HG02852 (cell line): ENCODE results near the gene AGXT.

Experiments used
- ATAC-seq: cut with Tn5 transposase; IDR thresholded peaks from one replicate; pipeline ENCODE4 v1.9.1; 2021; ENCODE audit warnings: mild to moderate bottlenecking, moderate library complexity; ENCODE audit not compliant: unreplicated experiment

AGXT gene

DNA sequence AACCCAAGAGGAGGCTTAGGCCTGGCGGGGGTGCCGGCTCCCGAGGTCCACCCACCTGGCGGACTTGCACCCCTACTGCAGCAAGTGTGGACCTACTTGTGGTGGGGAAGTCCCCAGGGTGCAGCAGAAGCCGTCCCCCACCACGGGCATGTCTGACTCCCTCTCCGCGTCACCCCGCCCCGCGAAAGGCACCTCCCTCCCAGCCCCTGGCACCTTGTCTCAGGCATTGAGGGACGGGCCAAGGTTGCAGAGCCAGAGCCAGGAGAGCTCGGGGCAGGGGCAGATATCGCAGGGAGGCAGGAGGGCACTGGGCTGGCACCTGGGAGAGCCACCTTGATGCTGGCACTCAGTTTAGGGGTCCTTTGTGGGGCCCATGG, 56.6 kb downstream of the AGXT start:
- no peak for ATAC-seq

GRCh38 chr2:240925568-240926515, 57.2 kb downstream of the AGXT start:
- ATAC-seq = no peak

GRCh38 chr2:240926516-240927389, 58.1 kb downstream of the AGXT start:
- ATAC-seq = no peak

GRCh38 chr2:240927390-240927781, 58.8 kb downstream of the AGXT start:
- ATAC-seq = no peak

DNA sequence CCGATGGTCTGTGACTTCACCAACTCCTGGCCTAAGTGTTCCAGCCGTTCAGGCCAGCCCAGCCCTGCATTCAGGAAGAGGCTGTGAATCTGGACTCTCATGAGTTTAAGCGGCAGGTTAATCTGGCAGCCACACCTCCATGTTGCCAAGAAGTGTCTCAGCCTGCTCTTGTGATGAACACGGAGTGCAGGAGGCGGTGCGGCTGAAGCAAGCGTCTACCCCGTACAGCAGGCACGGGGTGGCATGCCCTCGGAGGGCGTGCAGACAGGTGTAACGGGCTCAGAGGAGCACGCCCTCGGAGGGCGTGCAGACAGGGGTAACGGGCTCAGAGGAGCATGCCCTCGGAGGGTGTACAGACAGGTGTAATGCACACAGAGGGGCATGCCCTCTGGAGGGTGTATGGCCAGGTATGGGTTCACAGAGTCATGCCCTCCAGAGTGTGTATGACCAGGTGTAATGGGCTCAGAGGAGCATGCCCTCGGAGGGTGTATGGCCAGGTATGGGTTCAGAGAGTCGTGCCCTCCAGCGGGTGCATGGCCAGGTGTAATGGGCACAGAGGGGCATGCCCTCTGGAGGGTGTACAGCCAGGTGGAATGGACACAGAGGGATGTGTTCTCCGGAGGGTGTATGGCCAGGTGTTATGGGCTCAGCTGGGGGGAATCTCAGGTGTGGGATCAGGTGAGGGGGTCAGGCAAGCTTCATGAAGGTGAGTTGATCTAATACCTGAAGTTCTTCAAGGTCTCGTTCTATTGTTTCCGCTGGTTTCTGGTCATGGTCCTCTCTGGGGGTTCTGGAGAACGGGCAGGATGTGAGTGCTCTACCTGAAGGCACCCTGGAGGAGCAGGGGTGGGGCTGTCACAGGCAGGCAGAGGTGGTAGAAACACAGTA, 60.1 kb downstream of the AGXT start:
- ATAC-seq = no peak

GRCh38 chr2:240929364-240930095, 60.9 kb downstream of the AGXT start:
- ATAC-seq = no peak
